KMS-11 (cell line): ENCODE data around the gene STX10.

ENCODE experiments used
- H2AFZ ChIP-seq: fragments of 200-600 bp; sonication (generic); 2 replicates; pipeline ENCODE4 v1.6.1; 2016; ENCODE audit warnings: antibody characterized with exemption, mixed run types, low read depth
- H3K27ac ChIP-seq: fragments of 200-600 bp; sonication (generic); 2 replicates; pipeline ENCODE4 v1.6.1; 2016; ENCODE audit warnings: mild to moderate bottlenecking, mixed run types
- H3K27me3 ChIP-seq: fragments of 200-600 bp; sonication (generic); 2 replicates; pipeline ENCODE4 v1.6.1; 2017; ENCODE audit warnings: mild to moderate bottlenecking, low read depth, mixed run types, moderate library complexity; ENCODE audit not compliant: insufficient read depth
- H3K36me3 ChIP-seq: fragments of 200-600 bp; sonication (generic); 2 replicates; pipeline ENCODE4 v1.6.1; 2017; ENCODE audit warnings: mild to moderate bottlenecking, mixed run types; ENCODE audit not compliant: insufficient read depth
- H3K4me1 ChIP-seq: fragments of 200-600 bp; sonication (generic); 2 replicates; pipeline ENCODE4 v1.6.1; 2016; ENCODE audit warnings: mild to moderate bottlenecking, low read depth, mixed run types; ENCODE audit not compliant: poor library complexity, severe bottlenecking
- H3K4me2 ChIP-seq: fragments of 200-600 bp; sonication (generic); 2 replicates; pipeline ENCODE4 v1.7.0; 2016; ENCODE audit warnings: mild to moderate bottlenecking, mixed run types
- H3K4me3 ChIP-seq: fragments of 200-600 bp; sonication (generic); IDR thresholded peaks from 2 replicates; pipeline ENCODE4 v1.6.1; 2017; ENCODE audit warnings: low read depth, low read length, mixed read lengths; ENCODE audit not compliant: insufficient read depth
- H3K79me2 ChIP-seq: fragments of 200-600 bp; sonication (generic); 2 replicates; pipeline ENCODE4 v1.6.1; 2016; ENCODE audit warnings: low read depth, mixed run types; ENCODE audit not compliant: insufficient read depth
- H3K9ac ChIP-seq: fragments of 200-600 bp; sonication (generic); 2 replicates; pipeline ENCODE4 v1.6.1; 2016; ENCODE audit warnings: mild to moderate bottlenecking, mixed run types
- H4K20me1 ChIP-seq: fragments of 200-600 bp; sonication (generic); 2 replicates; pipeline ENCODE4 v1.6.1; 2016; ENCODE audit warnings: mild to moderate bottlenecking, mixed run types; ENCODE audit not compliant: insufficient read depth
- TF ChIP-seq, protein P1 (sequence below): fragments of 200-600 bp; sonication (generic); conservative IDR thresholded peaks from 2 replicates; pipeline ENCODE4 v1.6.1; 2017; ENCODE audit warnings: low read depth, mild to moderate bottlenecking, antibody characterized with exemption, low read length, moderate library complexity, mixed read lengths

The STX10 gene

DNA sequence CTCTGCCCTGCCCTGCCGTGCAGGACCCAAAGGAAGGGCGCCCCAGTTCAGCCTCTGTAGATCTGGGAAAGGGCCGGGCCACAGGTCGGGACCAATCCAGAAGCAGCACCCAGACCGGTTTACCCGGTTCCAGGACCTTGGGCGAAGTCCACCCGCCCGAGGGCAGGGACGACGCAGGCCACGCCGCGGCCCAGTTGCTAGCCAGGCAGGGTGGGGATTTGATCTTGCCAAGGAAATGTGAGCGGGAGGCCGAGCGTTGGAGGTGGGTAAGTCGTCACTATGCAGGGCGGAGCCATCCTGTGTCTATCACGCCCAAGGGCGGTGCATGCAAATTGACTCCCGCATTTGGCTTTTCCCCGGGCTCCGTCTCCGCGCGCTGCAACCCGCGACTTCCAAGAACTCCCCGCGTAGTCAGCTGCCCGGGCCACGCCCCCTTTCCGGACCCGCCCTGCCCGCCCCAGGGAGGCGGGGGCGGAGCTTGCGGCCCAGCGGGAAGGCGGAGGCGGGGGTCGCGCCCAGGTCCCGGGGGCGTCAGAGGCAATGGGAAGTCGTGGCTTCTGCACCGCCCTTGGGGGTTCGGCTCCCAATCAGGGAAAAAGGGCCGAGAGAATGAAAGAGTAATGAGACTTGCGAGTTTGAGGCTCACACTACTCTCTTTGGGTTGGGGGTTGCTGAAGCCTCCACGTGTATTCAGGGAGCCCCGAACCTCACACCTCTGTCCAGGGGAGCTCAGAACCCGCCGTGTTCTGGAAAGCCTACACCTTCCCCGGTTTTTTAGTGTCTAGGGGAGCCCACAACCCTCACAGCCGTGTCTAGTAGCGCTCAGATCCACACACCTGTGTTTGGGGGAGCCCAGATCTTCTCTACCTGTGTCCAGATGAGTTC, 12.8 kb upstream of the STX10 start:
- Histone ChIP-seq H3K27me3 (no peaks in the 10 kb centered on the region; the same call in 1 of the 2 replicates), H3K36me3 (no peaks in the 10 kb centered on the region), H3K27ac (0 out of 2 replicates have a peak overlapping the region, but pooled peaks have one; percentile 13), H3K4me1 (peaks cover 63% of the 10 kb centered on the region), H4K20me1 (no peaks in the 10 kb centered on the region), H3K9ac (peak overlapping the region; percentile 55; the same call in 1 of the 2 replicates), H3K4me2 (peak overlapping the region; percentile 79), H3K79me2 (no peaks in the 10 kb centered on the region), H2AFZ (peak overlapping the region; percentile 91), H3K4me3 (no peak overlapping the region)
- TF ChIP-seq, protein P1, sequence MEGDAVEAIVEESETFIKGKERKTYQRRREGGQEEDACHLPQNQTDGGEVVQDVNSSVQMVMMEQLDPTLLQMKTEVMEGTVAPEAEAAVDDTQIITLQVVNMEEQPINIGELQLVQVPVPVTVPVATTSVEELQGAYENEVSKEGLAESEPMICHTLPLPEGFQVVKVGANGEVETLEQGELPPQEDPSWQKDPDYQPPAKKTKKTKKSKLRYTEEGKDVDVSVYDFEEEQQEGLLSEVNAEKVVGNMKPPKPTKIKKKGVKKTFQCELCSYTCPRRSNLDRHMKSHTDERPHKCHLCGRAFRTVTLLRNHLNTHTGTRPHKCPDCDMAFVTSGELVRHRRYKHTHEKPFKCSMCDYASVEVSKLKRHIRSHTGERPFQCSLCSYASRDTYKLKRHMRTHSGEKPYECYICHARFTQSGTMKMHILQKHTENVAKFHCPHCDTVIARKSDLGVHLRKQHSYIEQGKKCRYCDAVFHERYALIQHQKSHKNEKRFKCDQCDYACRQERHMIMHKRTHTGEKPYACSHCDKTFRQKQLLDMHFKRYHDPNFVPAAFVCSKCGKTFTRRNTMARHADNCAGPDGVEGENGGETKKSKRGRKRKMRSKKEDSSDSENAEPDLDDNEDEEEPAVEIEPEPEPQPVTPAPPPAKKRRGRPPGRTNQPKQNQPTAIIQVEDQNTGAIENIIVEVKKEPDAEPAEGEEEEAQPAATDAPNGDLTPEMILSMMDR: no peak

DNA sequence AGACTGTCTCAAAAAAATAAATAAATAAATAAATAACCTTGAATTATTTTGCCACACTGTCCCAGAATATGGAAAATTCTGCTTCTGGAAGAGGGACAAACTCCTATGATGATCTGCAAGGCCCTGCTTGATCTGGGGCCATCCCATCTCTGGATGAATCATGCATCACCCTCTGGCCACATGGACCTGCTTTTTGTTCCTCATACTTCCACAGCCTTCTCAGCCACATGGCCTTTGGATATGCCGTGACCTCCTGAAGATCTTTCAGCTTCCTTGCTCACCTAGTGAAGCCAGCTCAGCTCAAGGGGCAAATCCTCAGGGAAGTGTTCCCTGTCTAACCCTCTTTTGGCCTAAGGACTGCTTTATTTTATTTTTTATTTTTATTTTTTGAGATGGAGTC, 10.4 kb upstream of the STX10 start:
- TF ChIP-seq, protein P1: no peak
- H3K27me3 ChIP-seq: no peaks in the 10 kb centered on the region; the same call in 1 of the 2 replicates
- H3K9ac ChIP-seq: no peak overlapping the region
- H3K36me3 ChIP-seq: no peaks in the 10 kb centered on the region
- H3K4me3 ChIP-seq: no peak overlapping the region
- H3K27ac ChIP-seq: no peak overlapping the region
- H4K20me1 ChIP-seq: no peaks in the 10 kb centered on the region
- no peaks in the 10 kb centered on the region for H3K79me2 ChIP-seq
- no peak overlapping the region for H3K4me2 ChIP-seq
- H2AFZ ChIP-seq: no peak overlapping the region
- peaks cover 54% of the 10 kb centered on the region for H3K4me1 ChIP-seq

DNA sequence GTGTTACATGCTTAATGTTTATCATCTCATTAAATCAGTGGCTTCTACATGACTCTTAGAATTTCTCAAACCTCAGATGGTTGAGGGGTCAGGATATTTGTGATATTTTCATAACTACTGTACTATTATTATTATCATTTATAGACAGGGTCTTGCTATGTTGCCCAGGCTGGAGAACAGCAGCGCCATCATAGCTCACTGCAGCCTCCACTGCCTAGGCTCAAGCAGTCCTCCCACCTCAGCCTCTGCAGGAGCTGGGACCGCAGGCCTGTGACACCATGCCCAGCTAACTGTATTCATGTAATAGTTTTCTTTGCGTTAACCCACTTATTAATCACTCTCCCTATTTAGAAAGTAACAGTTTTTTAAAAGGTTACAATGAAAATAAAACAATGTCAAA, 9.5 kb upstream of the STX10 start:
- Histone ChIP-seq H3K36me3 (no peaks in the 10 kb centered on the region), H3K4me1 (peaks cover 61% of the 10 kb centered on the region), H4K20me1 (no peaks in the 10 kb centered on the region), H3K4me3 (no peak overlapping the region), H3K4me2 (no peak overlapping the region), H3K9ac (no peak overlapping the region), H3K27ac (no peak overlapping the region), H2AFZ (no peak overlapping the region), H3K27me3 (no peaks in the 10 kb centered on the region; the same call in 1 of the 2 replicates), H3K79me2 (no peaks in the 10 kb centered on the region)
- TF ChIP-seq, protein P1: no peak

DNA sequence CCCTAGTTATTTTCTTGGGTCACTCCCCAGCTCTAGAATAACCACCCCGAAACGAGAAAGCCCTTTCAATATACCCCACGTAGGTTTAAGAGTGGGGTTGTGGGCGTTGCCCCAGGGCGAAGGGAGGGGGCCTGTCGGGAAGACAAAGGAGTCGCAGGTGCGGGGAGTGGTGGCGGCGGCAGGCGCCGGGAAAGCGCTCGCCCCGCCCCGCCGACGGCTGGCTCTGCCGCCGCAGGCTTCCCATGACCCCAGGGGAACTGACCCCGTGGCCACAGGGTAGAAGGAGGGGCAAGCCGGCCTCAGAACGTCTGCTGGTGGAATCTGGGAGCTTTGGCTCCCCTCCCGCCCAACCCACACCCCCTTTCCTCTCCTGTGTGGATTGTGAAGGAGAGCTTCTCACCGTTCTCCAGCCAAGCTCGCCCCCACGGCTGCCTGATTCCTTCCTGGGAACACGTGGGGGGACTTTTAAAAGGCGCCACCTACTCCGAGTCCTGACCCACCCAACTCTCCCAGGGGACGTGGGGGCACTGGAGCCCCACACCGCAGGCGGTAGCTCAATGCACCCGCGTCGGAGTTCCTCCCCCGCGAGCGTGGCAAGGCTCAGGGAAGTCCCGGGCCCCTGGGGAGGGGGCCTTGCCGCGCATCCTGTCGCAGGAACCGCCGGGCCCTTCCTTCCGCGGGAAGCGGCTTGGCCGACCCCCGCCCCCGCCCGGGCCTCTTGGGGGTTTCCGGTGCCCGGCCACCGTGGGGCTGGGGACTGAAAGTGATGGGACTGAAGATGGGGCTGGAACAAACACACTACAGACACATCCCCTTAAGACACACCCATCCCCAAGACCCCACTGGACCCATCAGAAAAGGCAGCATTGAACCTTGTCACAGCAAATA, 5.5 kb upstream of the STX10 start:
- Histone ChIP-seq H3K79me2 (peaks cover 13% of the 10 kb centered on the region; the same call in 1 of the 2 replicates), H3K4me1 (peaks cover 26% of the 10 kb centered on the region), H4K20me1 (no peaks in the 10 kb centered on the region), H2AFZ (peak overlapping the region; percentile 27; the same call in 1 of the 2 replicates), H3K4me2 (peak overlapping the region; percentile 100), H3K27me3 (no peaks in the 10 kb centered on the region; the same call in 1 of the 2 replicates), H3K36me3 (no peaks in the 10 kb centered on the region), H3K27ac (peak overlapping the region; percentile 96), H3K9ac (peak overlapping the region; percentile 98; the same call in 1 of the 2 replicates), H3K4me3 (no peak overlapping the region)
- TF ChIP-seq, protein P1: 0 out of 2 replicates have a peak, but pooled peaks have one; percentile 2
